Nephron (organoid): ENCODE data around the gene PRIMA1.

Experiments
- H3K27ac Mint-ChIP-seq, 3 experiments: 2 replicates each; pipeline ENCODE4 v1.8.0; 2020; ENCODE audit warnings: mixed read lengths in 3 of 3, mild to moderate bottlenecking in 2 of 3, moderate library complexity in 1 of 3
- H3K27me3 Mint-ChIP-seq: 2 replicates; pipeline ENCODE4 v1.8.0; 2021; ENCODE audit warnings: low read depth, mild to moderate bottlenecking, moderate library complexity, mixed read lengths
- H3K36me3 Mint-ChIP-seq: 2 replicates; pipeline ENCODE4 v1.8.0; 2020; ENCODE audit warnings: low read depth, mixed read lengths
- H3K4me1 Mint-ChIP-seq: 2 replicates; pipeline ENCODE4 v1.8.0; 2020; ENCODE audit warnings: mixed read lengths
- H3K4me3 Mint-ChIP-seq, 3 experiments: 2 replicates each; pipeline ENCODE4 v1.8.0; 2020; ENCODE audit warnings: mild to moderate bottlenecking in 3 of 3, mixed read lengths in 3 of 3, moderate library complexity in 2 of 3
- H3K9me3 Mint-ChIP-seq: 2 replicates; pipeline ENCODE4 v1.8.0; 2020; ENCODE audit warnings: mixed read lengths
- TF ChIP-seq, protein P1 (sequence below), 3 experiments: fragments of 200-600 bp; sonication (generic); IDR thresholded peaks; one replicate each; pipeline ENCODE4 v1.5.0; 2021; ENCODE audit warnings: antibody characterized with exemption in 3 of 3; ENCODE audit not compliant: unreplicated experiment in 3 of 3

PRIMA1 gene

DNA sequence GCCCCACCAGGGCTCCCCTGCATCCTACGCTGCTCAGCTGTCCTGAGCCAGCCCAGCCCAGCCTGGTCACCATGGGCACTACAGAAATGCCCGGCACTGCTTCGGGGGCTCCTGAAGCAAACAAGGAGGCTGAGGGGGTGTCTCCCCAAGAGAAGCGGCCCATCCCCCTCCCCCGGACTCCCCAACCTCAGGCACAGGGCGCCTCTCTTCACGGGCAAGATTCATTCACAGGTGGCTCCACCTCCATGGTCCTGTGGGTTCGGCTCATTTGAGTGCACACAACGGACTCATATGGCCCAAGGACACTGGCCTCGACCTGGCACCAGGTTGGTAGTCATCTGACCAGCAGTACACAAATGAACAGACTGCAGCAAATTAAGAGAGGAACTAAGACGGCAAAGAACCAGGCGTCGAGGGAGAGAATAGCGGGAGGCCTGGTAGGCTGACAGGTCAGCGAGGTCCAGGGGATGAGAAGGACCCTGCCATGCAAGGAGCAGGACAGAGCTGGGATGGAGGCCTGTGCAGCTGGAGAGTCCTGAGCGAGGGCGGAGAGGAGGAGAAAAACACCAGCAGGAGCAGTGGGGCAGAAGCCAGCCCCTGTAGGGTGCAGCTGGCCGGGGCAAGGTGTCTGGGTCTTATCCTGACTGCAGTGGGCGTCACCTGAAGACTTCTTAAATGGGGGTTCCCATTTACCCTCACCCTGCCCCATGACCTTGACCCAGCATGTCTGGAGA, 60.2 kb downstream of the PRIMA1 start:
- TF ChIP-seq, protein P1, sequence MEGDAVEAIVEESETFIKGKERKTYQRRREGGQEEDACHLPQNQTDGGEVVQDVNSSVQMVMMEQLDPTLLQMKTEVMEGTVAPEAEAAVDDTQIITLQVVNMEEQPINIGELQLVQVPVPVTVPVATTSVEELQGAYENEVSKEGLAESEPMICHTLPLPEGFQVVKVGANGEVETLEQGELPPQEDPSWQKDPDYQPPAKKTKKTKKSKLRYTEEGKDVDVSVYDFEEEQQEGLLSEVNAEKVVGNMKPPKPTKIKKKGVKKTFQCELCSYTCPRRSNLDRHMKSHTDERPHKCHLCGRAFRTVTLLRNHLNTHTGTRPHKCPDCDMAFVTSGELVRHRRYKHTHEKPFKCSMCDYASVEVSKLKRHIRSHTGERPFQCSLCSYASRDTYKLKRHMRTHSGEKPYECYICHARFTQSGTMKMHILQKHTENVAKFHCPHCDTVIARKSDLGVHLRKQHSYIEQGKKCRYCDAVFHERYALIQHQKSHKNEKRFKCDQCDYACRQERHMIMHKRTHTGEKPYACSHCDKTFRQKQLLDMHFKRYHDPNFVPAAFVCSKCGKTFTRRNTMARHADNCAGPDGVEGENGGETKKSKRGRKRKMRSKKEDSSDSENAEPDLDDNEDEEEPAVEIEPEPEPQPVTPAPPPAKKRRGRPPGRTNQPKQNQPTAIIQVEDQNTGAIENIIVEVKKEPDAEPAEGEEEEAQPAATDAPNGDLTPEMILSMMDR (IDR thresholded peaks at IDR 0.05; ENCODE audit: unreplicated experiment in 3 of 3) = no peak
- Mint-ChIP-seq H3K9me3 (no peaks in the 10 kb centered on the region), H3K4me1 (peaks cover 8% of the 10 kb centered on the region), H3K27ac (no peak overlapping the region), H3K4me3 (no peak overlapping the region), H3K36me3 (no peaks in the 10 kb centered on the region), H3K27me3 (peaks cover 26% of the 10 kb centered on the region)

DNA sequence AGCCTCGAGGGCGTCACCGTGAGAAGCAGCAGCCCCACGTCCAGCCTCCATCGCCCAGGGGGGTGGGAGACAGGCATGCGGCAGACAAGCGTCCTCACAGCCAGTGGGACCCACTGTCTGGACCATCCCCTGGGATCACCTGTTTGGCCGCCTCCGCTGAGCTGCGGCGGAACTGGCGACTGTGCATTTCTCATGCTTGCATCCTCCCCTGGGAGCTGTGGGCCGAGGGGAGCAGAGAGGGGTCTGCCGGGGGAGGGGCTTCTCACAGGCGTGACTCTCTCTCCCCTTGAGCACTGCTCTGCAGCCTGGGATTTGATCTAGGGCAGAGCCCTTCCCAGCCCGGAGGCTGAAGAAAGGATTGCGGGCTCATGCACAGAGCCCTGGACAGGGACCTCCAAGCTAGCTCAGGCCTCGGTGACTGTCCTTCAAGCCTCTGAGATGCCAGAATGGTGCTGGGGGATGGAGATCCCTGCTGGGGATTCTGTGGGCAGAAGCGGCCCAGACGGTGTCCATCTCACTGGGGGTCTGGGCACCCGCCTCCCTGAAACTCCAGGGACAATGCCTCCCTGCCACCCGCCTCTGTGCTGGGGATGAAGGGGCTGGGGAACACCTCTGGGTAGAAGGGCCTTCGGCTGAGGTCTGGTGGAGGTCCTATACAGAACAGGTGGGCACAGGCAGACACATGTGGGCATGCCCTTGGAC, 61.1 kb downstream of the PRIMA1 start:
- Mint-ChIP-seq H3K27me3 (peaks cover 23% of the 10 kb centered on the region), H3K36me3 (no peaks in the 10 kb centered on the region), H3K4me3 (no peak overlapping the region), H3K9me3 (no peaks in the 10 kb centered on the region), H3K27ac (no peak overlapping the region), H3K4me1 (peaks cover 7% of the 10 kb centered on the region)
- TF ChIP-seq, protein P1 (IDR thresholded peaks at IDR 0.05; ENCODE audit: unreplicated experiment in 3 of 3) = no peak

DNA sequence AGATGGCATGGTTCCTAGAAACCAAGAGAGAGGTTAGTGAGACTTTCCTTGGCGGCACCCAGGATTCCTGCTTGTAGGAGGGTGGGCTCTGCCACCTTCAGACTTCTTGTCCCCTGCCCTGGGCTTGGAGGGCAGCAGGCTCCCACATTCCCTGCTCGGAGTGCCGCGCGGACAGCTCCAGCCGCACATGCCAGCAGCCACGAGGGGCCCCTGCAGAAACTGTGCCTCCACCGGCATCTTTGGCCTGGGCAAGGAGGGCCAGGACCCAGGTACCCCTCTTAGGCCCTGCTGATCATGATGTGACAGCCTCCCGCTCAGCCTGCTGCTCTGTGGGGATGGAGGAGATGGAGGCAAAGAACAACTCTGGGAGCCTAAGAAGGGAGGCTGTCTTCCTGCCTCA, 62.3 kb downstream of the PRIMA1 start:
- H3K4me3 Mint-ChIP-seq = no peak overlapping the region
- H3K9me3 Mint-ChIP-seq = no peaks in the 10 kb centered on the region
- H3K27me3 Mint-ChIP-seq = peaks cover 18% of the 10 kb centered on the region
- H3K27ac Mint-ChIP-seq = no peak overlapping the region
- peaks cover 7% of the 10 kb centered on the region for H3K4me1 Mint-ChIP-seq
- H3K36me3 Mint-ChIP-seq = no peaks in the 10 kb centered on the region
- TF ChIP-seq, protein P1 (IDR thresholded peaks at IDR 0.05; ENCODE audit: unreplicated experiment in 3 of 3) = no peak

DNA sequence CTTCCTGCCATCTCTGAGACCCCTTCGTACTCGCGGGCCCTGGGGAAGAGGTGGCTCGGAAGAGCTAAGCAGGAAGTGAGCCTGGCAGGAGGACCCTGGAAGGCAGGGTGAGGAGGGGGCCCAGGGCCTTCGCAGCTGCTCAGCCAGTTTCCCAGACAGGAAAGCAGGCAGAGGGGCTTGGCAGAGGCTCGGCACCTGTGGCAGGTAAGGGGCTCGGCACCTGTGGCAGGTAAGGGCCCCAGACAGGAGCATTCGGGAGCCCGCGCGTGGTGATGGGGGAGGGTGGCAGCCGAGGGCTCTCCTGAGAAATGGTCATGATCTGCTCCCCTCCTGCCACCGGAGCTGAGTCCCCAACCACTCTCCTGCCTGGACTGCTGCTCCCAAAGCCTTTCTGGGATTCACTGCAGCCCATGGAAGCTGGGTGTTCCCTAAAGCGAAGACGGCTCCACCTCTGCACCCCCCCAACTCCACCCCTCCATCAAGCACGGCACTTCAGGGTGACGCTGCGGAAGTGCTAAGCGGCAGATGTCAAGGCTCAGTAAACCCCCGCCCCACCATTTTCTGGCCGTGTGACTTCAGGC, 63.2 kb downstream of the PRIMA1 start:
- Mint-ChIP-seq H3K36me3 (no peaks in the 10 kb centered on the region), H3K27me3 (peaks cover 15% of the 10 kb centered on the region), H3K9me3 (no peaks in the 10 kb centered on the region), H3K4me3 (no peak overlapping the region), H3K4me1 (peaks cover 16% of the 10 kb centered on the region), H3K27ac (no peak overlapping the region)
- TF ChIP-seq, protein P1 (IDR thresholded peaks at IDR 0.05; ENCODE audit: unreplicated experiment in 3 of 3) = no peak

DNA sequence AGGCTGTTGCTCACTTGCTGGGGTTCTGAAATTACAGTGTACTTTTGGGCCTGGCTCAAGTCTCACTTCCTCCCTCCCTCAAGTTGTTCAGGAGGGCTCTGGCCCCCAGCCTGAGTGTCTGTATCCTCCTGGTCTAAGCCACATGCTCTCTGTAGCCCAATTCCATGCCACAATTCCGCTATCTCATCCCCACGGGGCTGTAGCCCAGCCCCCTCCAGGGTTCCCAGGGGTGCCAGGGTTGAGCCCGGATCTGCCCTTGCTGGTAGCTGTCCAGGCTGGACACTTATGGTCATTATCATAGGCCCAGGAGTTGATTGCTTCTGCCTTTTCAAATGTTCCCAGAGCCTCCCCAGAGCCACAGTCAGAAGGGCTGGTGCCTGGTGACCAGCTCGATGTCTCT, 65.3 kb downstream of the PRIMA1 start:
- Mint-ChIP-seq H3K4me1 (peaks cover 16% of the 10 kb centered on the region), H3K27ac (no peak overlapping the region), H3K36me3 (no peaks in the 10 kb centered on the region), H3K4me3 (no peak overlapping the region), H3K27me3 (peaks cover 5% of the 10 kb centered on the region), H3K9me3 (no peaks in the 10 kb centered on the region)
- TF ChIP-seq, protein P1 (IDR thresholded peaks at IDR 0.05; ENCODE audit: unreplicated experiment in 3 of 3) = no peak
